ENCODE data around the gene MBD3L2B. TPM values are rescaled to one million over a fixed set of nuclear protein-coding genes. Genes with fewer than 3 reads are reported as not detected.
"Not testable (repeated sequence)": the region's sequence is repeated elsewhere in the genome, so short reads cannot be mapped to it uniquely, and the experiment has no call there.

Gene MBD3L2B
- total RNA-seq, 1 experiment from 2014 or later, result not detected

DNA sequence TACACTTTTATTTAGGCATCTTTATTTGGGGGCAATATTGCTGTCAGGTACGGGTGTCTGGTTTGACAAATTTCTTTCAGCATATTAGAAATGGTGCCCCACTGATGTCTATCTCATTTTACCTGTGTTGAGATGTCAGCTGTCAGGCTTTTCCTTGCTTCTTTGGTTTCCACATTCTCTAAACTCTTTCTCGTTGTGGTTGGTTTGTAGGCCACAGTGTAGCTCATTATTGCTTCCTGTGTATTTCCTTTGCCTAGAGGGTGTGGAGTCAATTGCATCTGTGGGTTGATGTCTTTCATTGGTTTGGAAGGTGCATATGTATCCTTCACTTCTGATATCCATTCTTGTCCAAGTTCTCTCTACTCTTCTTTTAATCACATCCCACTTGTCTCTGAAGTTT is 38.7 kb upstream of the MBD3L2B start:
- H3K4me2 ChIP-seq (ENCODE audit: low read depth, low read length, poor library complexity, severe bottlenecking); H3K4me3 ChIP-seq (ENCODE audit: low read length); H3K9me3 ChIP-seq (ENCODE audit: low read length); H4K20me1 ChIP-seq (ENCODE audit: insufficient read depth, low read depth, low read length); H3K36me3 ChIP-seq (ENCODE audit: insufficient read depth, low read length); H2AFZ ChIP-seq (ENCODE audit: low read length); H3K4me1 ChIP-seq (ENCODE audit: low read length); H3K9ac ChIP-seq (ENCODE audit: low read length); H3K27ac ChIP-seq (ENCODE audit: low read length); H3K9me2 ChIP-seq (replicated peaks; ENCODE audit: insufficient read depth, low read length); H3K79me2 ChIP-seq (ENCODE audit: low read length); H3K27me3 ChIP-seq (ENCODE audit: low read length); DNase-seq: not testable (repeated sequence)

DNA sequence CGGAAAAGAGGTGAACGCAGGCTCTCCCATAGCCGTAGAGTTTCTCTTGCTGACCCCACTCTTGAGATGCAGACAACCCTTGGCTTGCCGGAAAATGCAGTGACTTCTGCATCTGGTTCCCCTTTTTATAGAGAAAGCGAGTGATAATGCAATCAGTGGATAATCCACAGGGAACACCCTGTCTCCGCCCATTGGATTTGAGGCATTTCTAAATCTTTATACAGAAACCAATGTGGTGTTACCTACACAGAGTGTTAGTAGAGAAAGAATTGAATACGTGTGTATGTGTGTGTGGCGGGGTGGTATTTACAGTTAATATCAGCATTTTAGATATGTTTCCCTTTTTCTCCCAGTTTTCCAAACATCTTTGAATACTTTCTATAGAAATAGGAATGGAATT is 37.3 kb upstream of the MBD3L2B start, which contains the start of gene MBD3L3:
MBD3L3 (minus strand) TSS at position 101 of the 400 bp plus-strand sequence; CDS start at position 30, 71 bp downstream.
- H3K4me2 ChIP-seq (ENCODE audit: low read depth, low read length, poor library complexity, severe bottlenecking); H3K9me3 ChIP-seq (ENCODE audit: low read length): not testable (repeated sequence)

DNA sequence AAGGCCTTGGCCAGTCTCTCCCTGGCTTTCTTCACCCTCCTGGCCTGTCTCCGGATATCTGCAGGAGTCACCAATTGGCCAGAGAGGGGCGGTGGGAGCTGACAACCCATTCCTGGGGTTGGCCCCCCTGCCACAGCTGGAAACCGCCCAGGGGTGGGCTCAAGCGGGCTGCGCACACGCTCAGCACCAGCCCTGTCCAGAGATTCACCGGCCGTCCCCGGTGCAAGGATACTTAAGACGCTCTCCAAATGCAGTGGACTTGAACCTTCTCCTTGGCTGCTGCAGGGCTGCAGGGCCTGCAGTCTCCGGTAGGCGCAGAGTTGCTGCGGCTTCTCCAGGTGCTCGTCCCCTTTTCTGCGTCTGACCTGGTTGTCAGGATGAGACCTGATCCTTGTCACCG is 35.1 kb upstream of the MBD3L2B start:
- DNase-seq; H3K4me1 ChIP-seq (ENCODE audit: low read length); H2AFZ ChIP-seq (ENCODE audit: low read length); H3K79me2 ChIP-seq (ENCODE audit: low read length); H3K4me2 ChIP-seq (ENCODE audit: low read depth, low read length, poor library complexity, severe bottlenecking); H3K4me3 ChIP-seq (ENCODE audit: low read length); H4K20me1 ChIP-seq (ENCODE audit: insufficient read depth, low read depth, low read length); H3K27me3 ChIP-seq (ENCODE audit: low read length); H3K9ac ChIP-seq (ENCODE audit: low read length); H3K27ac ChIP-seq (ENCODE audit: low read length); H3K9me2 ChIP-seq (replicated peaks; ENCODE audit: insufficient read depth, low read length); H3K9me3 ChIP-seq (ENCODE audit: low read length); H3K36me3 ChIP-seq (ENCODE audit: insufficient read depth, low read length): not testable (repeated sequence)

More for the DNA sequence above, 37.3 kb upstream of the MBD3L2B start, which contains the start of gene MBD3L3:
- H4K20me1 ChIP-seq (ENCODE audit: insufficient read depth, low read depth, low read length); H2AFZ ChIP-seq (ENCODE audit: low read length); H3K4me3 ChIP-seq (ENCODE audit: low read length); H3K36me3 ChIP-seq (ENCODE audit: insufficient read depth, low read length); DNase-seq; H3K27me3 ChIP-seq (ENCODE audit: low read length); H3K79me2 ChIP-seq (ENCODE audit: low read length); H3K27ac ChIP-seq (ENCODE audit: low read length); H3K9ac ChIP-seq (ENCODE audit: low read length); H3K4me1 ChIP-seq (ENCODE audit: low read length); H3K9me2 ChIP-seq (replicated peaks; ENCODE audit: insufficient read depth, low read length): not testable (repeated sequence)

DNA sequence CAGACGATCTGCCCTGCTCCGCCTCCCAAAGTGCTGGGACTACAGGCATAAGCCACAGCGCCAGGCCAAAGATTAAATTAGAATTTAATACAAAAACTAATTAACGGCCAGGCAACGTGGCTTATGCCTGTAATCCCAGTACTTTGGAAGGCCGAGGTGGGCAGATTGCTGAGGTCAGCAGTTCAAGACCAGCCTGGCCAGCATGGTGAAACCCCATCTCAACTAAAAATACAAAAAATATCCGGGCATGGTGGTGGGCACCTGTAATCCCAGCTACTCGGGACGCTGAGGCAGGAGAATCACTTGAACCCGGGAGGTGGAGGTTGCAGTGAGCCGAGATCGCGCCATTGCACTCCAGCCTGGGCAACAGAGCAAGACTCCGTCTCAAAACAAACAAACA is 34.4 kb upstream of the MBD3L2B start:
- H2AFZ ChIP-seq (ENCODE audit: low read length); H3K79me2 ChIP-seq (ENCODE audit: low read length); H3K27me3 ChIP-seq (ENCODE audit: low read length); H3K9ac ChIP-seq (ENCODE audit: low read length); H4K20me1 ChIP-seq (ENCODE audit: insufficient read depth, low read depth, low read length); H3K4me1 ChIP-seq (ENCODE audit: low read length); H3K9me3 ChIP-seq (ENCODE audit: low read length); H3K36me3 ChIP-seq (ENCODE audit: insufficient read depth, low read length); H3K9me2 ChIP-seq (replicated peaks; ENCODE audit: insufficient read depth, low read length); H3K4me3 ChIP-seq (ENCODE audit: low read length); DNase-seq; H3K27ac ChIP-seq (ENCODE audit: low read length); H3K4me2 ChIP-seq (ENCODE audit: low read depth, low read length, poor library complexity, severe bottlenecking): not testable (repeated sequence)

DNA sequence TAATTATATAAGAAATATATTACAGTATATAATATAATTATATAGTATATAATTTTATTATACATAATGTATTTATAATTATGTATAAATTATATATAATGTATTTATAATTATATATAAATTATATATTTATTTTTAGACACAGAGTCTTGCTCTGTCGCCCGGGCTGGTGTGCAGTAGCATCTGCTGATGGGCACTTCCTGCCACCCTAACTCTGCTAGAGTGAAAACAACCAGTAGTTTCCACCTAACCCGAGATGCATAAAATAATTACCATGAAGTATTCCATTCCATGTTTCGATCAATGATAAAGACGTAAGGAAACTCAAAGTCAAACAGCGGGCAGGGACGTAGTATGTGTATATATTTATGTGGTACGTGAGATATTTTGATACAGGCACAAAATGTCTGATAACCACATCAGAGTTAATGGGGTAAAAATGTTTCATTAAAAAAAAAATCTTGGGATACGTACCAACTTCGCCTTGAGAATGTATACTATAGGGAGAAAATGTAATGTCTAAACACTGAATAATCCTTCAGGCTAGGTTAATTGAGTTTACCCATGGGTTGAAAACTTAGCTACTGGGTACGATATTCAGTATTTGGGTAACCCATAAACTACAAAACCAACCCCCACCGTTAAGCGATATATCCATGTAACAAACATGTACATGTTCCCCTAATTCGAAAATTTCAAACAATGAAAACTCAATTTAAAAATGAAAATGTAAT is 33.6 kb upstream of the MBD3L2B start:
- DNase-seq; H3K27me3 ChIP-seq (ENCODE audit: low read length); H3K9me3 ChIP-seq (ENCODE audit: low read length); H3K4me3 ChIP-seq (ENCODE audit: low read length); H3K27ac ChIP-seq (ENCODE audit: low read length); H3K9me2 ChIP-seq (replicated peaks; ENCODE audit: insufficient read depth, low read length); H3K4me1 ChIP-seq (ENCODE audit: low read length); H2AFZ ChIP-seq (ENCODE audit: low read length); H3K36me3 ChIP-seq (ENCODE audit: insufficient read depth, low read length); H3K79me2 ChIP-seq (ENCODE audit: low read length); H3K9ac ChIP-seq (ENCODE audit: low read length); H4K20me1 ChIP-seq (ENCODE audit: insufficient read depth, low read depth, low read length); H3K4me2 ChIP-seq (ENCODE audit: low read depth, low read length, poor library complexity, severe bottlenecking): not testable (repeated sequence)

DNA sequence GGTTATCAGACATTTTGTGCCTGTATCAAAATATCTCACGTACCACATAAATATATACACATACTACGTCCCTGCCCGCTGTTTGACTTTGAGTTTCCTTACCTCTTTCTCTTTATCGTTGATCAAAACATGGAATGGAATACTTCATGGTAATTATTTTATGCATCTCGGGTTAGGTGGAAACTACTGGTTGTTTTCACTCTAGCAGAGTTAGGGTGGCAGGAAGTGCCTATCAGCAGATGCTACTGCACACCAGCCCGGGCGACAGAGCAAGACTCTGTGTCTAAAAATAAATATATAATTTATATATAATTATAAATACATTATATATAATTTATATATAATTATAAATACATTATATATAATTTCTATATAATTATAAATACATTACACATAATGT is 31.7 kb upstream of the MBD3L2B start:
- not testable (repeated sequence) for H3K79me2 ChIP-seq (ENCODE audit: low read length); H2AFZ ChIP-seq (ENCODE audit: low read length); H3K36me3 ChIP-seq (ENCODE audit: insufficient read depth, low read length); H3K9me2 ChIP-seq (replicated peaks; ENCODE audit: insufficient read depth, low read length); H3K27ac ChIP-seq (ENCODE audit: low read length); DNase-seq; H3K9ac ChIP-seq (ENCODE audit: low read length); H3K9me3 ChIP-seq (ENCODE audit: low read length); H4K20me1 ChIP-seq (ENCODE audit: insufficient read depth, low read depth, low read length); H3K4me3 ChIP-seq (ENCODE audit: low read length); H3K4me2 ChIP-seq (ENCODE audit: low read depth, low read length, poor library complexity, severe bottlenecking); H3K27me3 ChIP-seq (ENCODE audit: low read length); H3K4me1 ChIP-seq (ENCODE audit: low read length)

DNA sequence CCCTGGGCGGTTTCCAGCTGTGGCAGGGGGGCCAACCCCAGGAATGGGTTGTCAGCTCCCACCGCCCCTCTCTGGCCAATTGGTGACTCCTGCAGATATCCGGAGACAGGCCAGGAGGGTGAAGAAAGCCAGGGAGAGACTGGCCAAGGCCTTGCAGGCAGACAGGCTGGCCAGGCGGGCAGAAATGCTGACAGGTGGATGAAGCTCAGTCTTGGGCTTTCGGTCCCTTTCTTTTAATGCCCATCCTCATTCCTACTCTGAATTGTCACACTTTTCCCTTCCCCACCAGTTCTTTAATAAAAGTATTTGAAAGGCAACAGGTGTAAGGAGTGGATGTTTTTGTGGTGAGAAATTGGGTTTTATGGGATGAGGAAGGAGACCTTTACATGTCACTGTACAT is 30.2 kb upstream of the MBD3L2B start:
- H3K9ac ChIP-seq (ENCODE audit: low read length); H3K27me3 ChIP-seq (ENCODE audit: low read length); H3K4me2 ChIP-seq (ENCODE audit: low read depth, low read length, poor library complexity, severe bottlenecking); H3K36me3 ChIP-seq (ENCODE audit: insufficient read depth, low read length); H3K4me1 ChIP-seq (ENCODE audit: low read length); H4K20me1 ChIP-seq (ENCODE audit: insufficient read depth, low read depth, low read length); H3K27ac ChIP-seq (ENCODE audit: low read length); H2AFZ ChIP-seq (ENCODE audit: low read length); DNase-seq; H3K9me2 ChIP-seq (replicated peaks; ENCODE audit: insufficient read depth, low read length); H3K79me2 ChIP-seq (ENCODE audit: low read length); H3K4me3 ChIP-seq (ENCODE audit: low read length); H3K9me3 ChIP-seq (ENCODE audit: low read length): not testable (repeated sequence)

DNA sequence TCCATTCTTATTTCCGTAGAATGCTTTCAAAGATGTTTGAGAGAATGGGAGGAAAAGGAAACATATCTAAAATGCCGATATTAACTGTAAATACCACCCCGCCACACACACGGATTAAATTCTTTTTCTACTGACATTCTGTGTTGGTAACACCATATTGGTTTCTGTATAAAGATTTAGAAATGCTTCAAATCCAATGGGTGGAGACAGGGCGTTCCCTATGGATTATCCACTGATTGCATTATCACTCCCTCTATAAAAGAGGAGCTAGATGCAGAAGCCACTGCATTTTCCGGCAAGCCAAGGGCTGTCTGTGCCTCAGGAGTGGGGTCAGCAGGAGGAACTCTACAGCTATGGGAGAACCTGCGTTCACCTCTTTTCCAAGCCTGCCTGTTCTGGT is 27.8 kb upstream of the MBD3L2B start, which contains the start of gene MBD3L2:
MBD3L2 (plus strand) TSS at position 301 of the 400 bp plus-strand sequence; CDS start at position 354, 53 bp downstream.
- H3K4me1 ChIP-seq (ENCODE audit: low read length); H3K9me2 ChIP-seq (replicated peaks; ENCODE audit: insufficient read depth, low read length); H3K79me2 ChIP-seq (ENCODE audit: low read length); DNase-seq; H3K4me2 ChIP-seq (ENCODE audit: low read depth, low read length, poor library complexity, severe bottlenecking); H3K27me3 ChIP-seq (ENCODE audit: low read length); H3K27ac ChIP-seq (ENCODE audit: low read length); H3K9me3 ChIP-seq (ENCODE audit: low read length); H3K9ac ChIP-seq (ENCODE audit: low read length); H3K4me3 ChIP-seq (ENCODE audit: low read length); H3K36me3 ChIP-seq (ENCODE audit: insufficient read depth, low read length); H4K20me1 ChIP-seq (ENCODE audit: insufficient read depth, low read depth, low read length); H2AFZ ChIP-seq (ENCODE audit: low read length): not testable (repeated sequence)
